MM.1S (cell line): ENCODE data around the gene DLEC1.

ENCODE experiments used
- EZH2 ChIP-seq: fragments of 300-600 bp; sonication (generic); optimal IDR thresholded peaks from 2 replicates; pipeline ENCODE3; 2017; ENCODE audit warnings: low read depth, mild to moderate bottlenecking, antibody characterized with exemption, low read length, mixed read lengths
- TF ChIP-seq, protein P1 (sequence below): fragments of 300-600 bp; sonication (generic); IDR thresholded peaks from 2 replicates; pipeline ENCODE4 v1.5.1; 2016; ENCODE audit warnings: antibody characterized with exemption, low read length, mixed read lengths

DNA sequence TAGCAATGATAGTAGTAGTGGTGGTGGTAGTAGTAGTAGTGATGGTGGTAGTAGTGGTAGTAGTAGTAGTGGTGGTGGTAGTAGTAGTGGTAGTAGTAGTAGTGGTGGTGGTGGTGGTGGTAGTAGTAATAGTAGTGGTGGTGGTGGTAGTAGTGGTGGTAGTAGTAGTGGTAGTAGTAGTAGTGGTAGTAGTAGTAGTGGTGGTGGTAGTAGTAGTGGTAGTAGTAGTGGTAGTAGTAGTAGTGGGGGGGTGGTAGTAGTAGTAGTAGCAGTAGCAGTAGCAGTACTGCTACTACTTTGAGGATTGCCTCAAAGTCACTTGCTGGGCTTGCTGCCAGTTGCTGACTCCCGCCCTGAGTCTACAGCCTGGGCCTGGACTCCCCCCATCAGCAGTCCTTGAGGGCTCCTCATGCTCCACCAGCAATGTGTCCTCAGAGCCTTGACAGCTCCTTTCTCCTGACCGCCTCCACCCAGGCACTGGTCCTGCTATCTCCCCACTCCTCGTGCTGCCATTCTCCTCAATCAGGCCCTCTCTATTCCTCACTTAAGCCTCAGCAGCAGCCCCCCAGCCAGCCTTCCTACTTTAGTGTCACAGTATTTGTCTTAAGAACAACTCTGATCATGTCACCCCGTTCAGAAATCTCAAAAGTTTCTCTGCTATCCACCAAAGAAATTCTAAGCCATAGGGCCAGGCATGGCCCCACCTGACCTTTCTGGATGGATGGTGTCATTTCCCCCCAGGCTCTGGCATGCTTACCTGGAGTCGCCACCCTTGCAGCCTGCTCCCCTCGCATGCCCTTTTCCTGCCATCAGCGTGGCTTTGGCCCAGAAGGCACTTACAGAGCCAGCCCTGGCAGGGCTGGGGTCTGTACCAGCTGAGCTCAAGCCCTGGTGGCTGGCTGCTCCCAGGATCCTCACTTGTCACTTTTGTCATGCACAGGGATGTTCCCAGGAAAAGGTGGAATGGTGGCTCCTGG lies 45.6 kb downstream of the DLEC1 start:
- TF ChIP-seq, protein P1, sequence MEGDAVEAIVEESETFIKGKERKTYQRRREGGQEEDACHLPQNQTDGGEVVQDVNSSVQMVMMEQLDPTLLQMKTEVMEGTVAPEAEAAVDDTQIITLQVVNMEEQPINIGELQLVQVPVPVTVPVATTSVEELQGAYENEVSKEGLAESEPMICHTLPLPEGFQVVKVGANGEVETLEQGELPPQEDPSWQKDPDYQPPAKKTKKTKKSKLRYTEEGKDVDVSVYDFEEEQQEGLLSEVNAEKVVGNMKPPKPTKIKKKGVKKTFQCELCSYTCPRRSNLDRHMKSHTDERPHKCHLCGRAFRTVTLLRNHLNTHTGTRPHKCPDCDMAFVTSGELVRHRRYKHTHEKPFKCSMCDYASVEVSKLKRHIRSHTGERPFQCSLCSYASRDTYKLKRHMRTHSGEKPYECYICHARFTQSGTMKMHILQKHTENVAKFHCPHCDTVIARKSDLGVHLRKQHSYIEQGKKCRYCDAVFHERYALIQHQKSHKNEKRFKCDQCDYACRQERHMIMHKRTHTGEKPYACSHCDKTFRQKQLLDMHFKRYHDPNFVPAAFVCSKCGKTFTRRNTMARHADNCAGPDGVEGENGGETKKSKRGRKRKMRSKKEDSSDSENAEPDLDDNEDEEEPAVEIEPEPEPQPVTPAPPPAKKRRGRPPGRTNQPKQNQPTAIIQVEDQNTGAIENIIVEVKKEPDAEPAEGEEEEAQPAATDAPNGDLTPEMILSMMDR: no peak
- no peak for TF ChIP-seq EZH2
